Cardiac fibroblast (primary cell): Measurements from ENCODE around the gene TOMT.
"Not testable (repeated sequence)": the region's sequence is repeated elsewhere in the genome, so short reads cannot be mapped to it uniquely, and the experiment has no call there.

Experiments used
- DNase-seq, 2 donors: peaks; one replicate each; pipeline versions ENCODE4 v3.0.0 to v3.0.0-alpha.2; 2010; ENCODE audit warnings: low read depth in 2 of 2
- H3K4me3 ChIP-seq, 2 donors: replicated peaks in 1 of 2; 1 replicate in 1 of 2; 2 replicates in 1 of 2; pipeline ENCODE4 v1.5.1; 2011; ENCODE audit warnings: low read depth in 2 of 2, low read length in 2 of 2, mild to moderate bottlenecking in 2 of 2, moderate library complexity in 1 of 2
- TF ChIP-seq, protein P1 (sequence below): IDR thresholded peaks from one replicate; pipeline ENCODE4 v1.5.1; 2011; ENCODE audit warnings: low read depth, mild to moderate bottlenecking, low read length, inconsistent platforms

The TOMT gene

DNA sequence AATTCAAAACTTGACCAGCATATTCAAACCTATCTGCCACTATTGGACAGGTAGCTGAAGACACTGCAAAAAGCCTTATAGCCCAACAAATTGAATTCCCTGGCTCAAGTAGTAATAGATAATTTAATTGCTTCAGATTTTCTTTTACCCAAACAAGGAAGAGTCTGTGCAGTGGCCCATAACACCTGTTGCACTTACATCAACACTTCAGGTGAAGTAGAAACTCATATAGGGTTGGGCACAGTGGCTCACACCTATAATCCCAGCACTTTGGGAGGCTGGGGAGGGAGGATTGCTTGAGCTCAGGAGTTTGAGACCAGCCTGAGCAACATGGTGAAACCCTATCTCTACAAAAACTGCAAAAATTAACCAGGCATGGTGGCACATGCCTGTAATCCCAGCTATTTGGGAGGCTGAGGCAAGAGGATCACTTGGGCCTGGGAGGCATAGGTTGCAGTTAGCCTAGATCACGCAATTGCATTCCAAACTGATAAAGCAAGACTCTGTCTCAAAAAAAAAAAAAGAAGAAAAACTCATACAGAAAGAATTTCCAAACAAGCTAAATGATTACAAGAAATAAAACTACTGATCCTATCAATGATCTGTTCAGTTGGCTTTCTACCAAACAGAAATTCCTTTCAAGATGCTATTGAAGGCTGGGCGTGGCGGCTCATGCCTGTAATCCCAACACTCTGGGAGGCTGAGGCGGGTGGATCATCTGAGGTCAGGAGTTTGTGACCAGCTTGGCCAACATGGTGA lies 39.3 kb downstream of the TOMT start:
- H3K4me3 ChIP-seq = no peak overlapping the region
- TF ChIP-seq, protein P1, sequence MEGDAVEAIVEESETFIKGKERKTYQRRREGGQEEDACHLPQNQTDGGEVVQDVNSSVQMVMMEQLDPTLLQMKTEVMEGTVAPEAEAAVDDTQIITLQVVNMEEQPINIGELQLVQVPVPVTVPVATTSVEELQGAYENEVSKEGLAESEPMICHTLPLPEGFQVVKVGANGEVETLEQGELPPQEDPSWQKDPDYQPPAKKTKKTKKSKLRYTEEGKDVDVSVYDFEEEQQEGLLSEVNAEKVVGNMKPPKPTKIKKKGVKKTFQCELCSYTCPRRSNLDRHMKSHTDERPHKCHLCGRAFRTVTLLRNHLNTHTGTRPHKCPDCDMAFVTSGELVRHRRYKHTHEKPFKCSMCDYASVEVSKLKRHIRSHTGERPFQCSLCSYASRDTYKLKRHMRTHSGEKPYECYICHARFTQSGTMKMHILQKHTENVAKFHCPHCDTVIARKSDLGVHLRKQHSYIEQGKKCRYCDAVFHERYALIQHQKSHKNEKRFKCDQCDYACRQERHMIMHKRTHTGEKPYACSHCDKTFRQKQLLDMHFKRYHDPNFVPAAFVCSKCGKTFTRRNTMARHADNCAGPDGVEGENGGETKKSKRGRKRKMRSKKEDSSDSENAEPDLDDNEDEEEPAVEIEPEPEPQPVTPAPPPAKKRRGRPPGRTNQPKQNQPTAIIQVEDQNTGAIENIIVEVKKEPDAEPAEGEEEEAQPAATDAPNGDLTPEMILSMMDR = no peak

DNA sequence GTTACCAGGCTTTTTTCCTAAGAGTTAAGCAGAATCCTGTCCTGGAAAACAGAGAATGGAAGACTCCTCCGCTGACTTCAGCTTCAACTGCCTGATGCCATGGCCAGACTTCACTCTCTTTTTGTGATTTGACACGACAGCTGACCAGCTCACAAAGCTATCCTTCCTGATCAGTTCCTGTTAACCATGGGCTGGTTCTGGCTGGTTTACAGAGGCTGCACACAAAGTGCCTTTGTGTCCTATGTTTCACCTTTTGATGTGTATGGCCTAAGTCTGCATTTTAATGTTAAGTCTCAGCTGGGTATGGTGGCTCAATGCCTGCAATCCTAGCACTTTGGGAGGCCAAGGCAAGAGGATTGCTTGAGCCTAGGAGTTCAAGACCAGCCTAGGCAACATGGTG lies 40.9 kb downstream of the TOMT start:
- no peak overlapping the region for H3K4me3 ChIP-seq
- TF ChIP-seq, protein P1 = no peak
- DNase-seq = no peak

More for the DNA sequence above, 39.3 kb downstream of the TOMT start:
- peak; percentile 32 to 80 for DNase-seq

DNA sequence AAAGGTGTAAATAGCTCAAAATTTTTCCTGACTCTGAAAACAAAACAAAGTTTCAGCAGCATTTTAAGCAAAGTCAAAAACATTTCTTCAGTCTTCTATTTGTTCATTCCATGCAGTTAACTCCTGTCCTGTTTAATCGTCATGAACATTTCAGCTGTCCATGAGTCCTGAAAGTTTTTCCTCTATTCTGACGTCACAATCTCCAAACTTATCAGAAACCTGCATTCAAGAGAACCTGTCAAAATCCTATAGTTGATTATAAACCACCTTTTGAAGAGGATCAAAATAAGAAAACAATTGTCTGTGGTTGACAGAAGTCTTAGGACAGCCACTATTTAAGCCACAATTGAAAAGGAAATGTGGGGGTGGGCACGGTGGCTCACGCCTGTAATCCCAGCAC lies 45.2 kb downstream of the TOMT start:
- no peak for DNase-seq
- TF ChIP-seq, protein P1 = no peak

DNA sequence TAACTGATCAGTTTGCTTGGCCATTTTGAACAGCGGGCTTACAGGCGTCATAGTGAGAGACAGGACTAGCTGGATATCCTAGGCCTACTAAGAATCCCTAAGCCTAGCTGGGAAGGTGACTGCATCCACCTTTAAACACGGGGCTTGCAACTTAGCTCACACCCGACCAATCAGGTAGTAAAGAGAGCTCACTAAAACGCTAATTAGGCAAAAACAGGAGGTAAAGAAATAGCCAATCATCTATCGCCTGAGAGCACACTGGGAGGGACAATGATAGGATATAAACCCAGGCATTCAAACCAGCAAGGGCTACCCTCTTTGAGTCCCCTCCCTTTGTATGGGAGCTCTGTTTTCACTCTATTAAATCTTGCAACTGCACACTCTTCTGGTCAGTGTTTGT lies 48.1 kb downstream of the TOMT start:
- not testable (repeated sequence) for H3K4me3 ChIP-seq, DNase-seq

More for the DNA sequence above, 45.2 kb downstream of the TOMT start:
- no peak overlapping the region for H3K4me3 ChIP-seq

DNA sequence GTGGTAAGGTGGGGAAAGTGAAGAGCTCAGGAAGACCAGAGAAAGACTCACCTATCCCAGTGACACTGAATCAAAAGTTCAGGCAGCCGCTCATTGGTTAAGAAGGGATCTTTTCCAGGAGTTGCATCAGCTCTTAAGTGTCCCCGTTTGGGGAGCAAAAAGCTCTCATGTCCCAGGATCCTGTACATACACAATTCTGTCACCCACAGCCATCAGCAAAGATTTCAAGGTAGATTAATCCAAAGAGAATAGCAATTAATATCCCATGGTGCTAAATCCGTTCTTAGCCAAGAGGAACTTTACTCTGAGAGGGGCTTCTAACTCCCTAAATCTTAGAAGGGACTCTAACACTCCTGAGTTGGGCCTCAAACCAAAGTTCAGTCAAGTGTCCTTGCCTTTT lies 49.1 kb downstream of the TOMT start:
- TF ChIP-seq, protein P1 = no peak
- H3K4me3 ChIP-seq = no peak overlapping the region
- DNase-seq = no peak

DNA sequence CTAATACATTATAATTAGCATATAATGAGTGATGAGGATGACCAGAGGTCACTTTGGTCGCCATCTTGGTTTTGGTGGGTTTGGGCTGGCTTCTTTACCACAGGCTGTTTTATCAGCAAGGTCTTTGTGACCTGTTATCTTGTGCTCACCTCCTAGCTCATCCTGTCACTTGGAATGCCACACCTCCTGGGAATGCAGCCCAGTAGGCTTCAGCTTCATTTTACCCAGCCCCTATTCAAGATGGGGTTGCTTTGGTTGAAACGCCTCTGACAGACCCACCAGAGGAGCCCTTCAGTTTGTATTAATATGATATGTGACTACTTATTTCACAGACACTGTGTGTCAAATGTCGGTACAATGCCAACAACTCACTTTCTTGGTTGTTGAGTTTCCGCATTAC lies 50.0 kb downstream of the TOMT start:
- H3K4me3 ChIP-seq = no peak overlapping the region
- DNase-seq = no peak
- TF ChIP-seq, protein P1 = no peak

DNA sequence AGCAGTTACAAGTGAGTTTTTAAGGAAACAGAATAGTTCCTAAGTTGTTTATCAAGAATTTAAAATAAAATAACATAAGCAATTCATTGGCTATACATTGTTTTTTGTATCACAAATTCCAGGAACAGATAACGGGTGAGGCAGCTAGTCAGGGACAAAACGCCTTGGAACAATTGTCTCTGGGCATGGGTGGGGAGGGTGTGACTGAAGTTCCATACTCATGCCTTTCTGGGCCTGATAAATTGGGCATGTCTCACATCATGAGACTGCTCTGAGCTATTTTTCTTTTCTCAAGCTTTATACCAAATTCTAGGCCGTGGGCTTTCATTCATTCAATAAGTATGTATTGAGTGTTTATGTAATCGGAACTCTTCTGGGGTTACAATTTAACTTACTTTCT lies 51.4 kb downstream of the TOMT start:
- TF ChIP-seq, protein P1 = no peak
- H3K4me3 ChIP-seq = no peak overlapping the region
- DNase-seq = no peak
